Keratinocyte (primary cell): ENCODE results near the gene DELE1. TPM values are rescaled to one million over a fixed set of nuclear protein-coding genes. Genes with fewer than 3 reads are reported as not detected.

Experiments
- DNase-seq: peaks from one replicate; pipeline ENCODE4 v3.0.0-alpha.2; 2011; ENCODE audit warnings: low read depth, missing footprints, low spot score
- FAIRE-seq: peaks from 2 replicates; lab custom pipeline; 2011; peaks lifted over from hg19 to GRCh38; lab: Jason Lieb, UNC
- H2AFZ ChIP-seq: 2 replicates; pipeline ENCODE4 v1.6.0; 2012; ENCODE audit warnings: low read length, control low read depth, inconsistent platforms; ENCODE audit not compliant: control insufficient read depth
- H3K27ac ChIP-seq: 2 replicates; pipeline ENCODE4 v1.5.1; 2011; ENCODE audit warnings: low read length; ENCODE audit not compliant: control insufficient read depth, insufficient read depth
- H3K27me3 ChIP-seq: 3 replicates; pipeline ENCODE4 v1.6.0; 2011; ENCODE audit warnings: low read length; ENCODE audit not compliant: control insufficient read depth, insufficient read depth; ENCODE audit errors: extremely low read depth
- H3K36me3 ChIP-seq, 2 experiments: 2 replicates in 1 of 2; 3 replicates in 1 of 2; pipeline ENCODE4 v1.5.1; 2011; ENCODE audit warnings: low read length in 2 of 2, mild to moderate bottlenecking in 1 of 2; ENCODE audit not compliant: control insufficient read depth in 2 of 2, insufficient read depth in 2 of 2; ENCODE audit errors: extremely low read depth in 1 of 2
- H3K4me1 ChIP-seq: 3 replicates; pipeline ENCODE4 v1.5.1; 2011; ENCODE audit warnings: low read length; ENCODE audit not compliant: control insufficient read depth, insufficient read depth; ENCODE audit errors: extremely low read depth
- H3K4me2 ChIP-seq: 3 replicates; pipeline ENCODE4 v1.6.0; 2011; ENCODE audit warnings: low read depth, low read length; ENCODE audit not compliant: control insufficient read depth, insufficient read depth; ENCODE audit errors: extremely low read depth
- H3K4me3 ChIP-seq, 3 experiments: fragments of 200-600 bp in 1 of 3; sonication (generic) in 1 of 3; 2 replicates in 2 of 3; 3 replicates in 1 of 3; pipeline ENCODE4 v1.5.1; 2011 to 2016; ENCODE audit warnings: low read length in 3 of 3, mild to moderate bottlenecking in 3 of 3, control low read depth in 2 of 3, inconsistent platforms in 1 of 3, low read depth in 1 of 3, mixed read lengths in 1 of 3, mixed run types in 1 of 3, moderate library complexity in 1 of 3; ENCODE audit not compliant: control insufficient read depth in 2 of 3, insufficient read depth in 2 of 3; ENCODE audit errors: extremely low read depth in 1 of 3
- H3K79me2 ChIP-seq: 2 replicates; pipeline ENCODE4 v1.6.0; 2012; ENCODE audit warnings: low read length; ENCODE audit not compliant: control insufficient read depth, insufficient read depth
- H3K9ac ChIP-seq: 3 replicates; pipeline ENCODE4 v1.6.0; 2011; ENCODE audit warnings: low read length; ENCODE audit not compliant: control insufficient read depth, insufficient read depth; ENCODE audit errors: extremely low read depth
- H3K9me1 ChIP-seq: 3 replicates; pipeline ENCODE4 v1.6.0; 2011; ENCODE audit warnings: low read length; ENCODE audit not compliant: control insufficient read depth, insufficient read depth; ENCODE audit errors: extremely low read depth
- H3K9me3 ChIP-seq: 2 replicates; pipeline ENCODE4 v1.5.1; 2012; ENCODE audit warnings: low read depth, low read length; ENCODE audit not compliant: control insufficient read depth
- H4K20me1 ChIP-seq: 3 replicates; pipeline ENCODE4 v1.6.0; 2011; ENCODE audit warnings: low read length; ENCODE audit not compliant: control insufficient read depth, insufficient read depth; ENCODE audit errors: extremely low read depth
- EZH2 ChIP-seq: IDR thresholded peaks from one replicate; pipeline ENCODE4 v1.6.1; 2012; ENCODE audit warnings: inconsistent platforms, mild to moderate bottlenecking, low read length, moderate library complexity
- dilution Hi-C: fragments of 300-500 bp; cut with MboI; formaldehyde crosslinking; loops from one replicate; pipeline ENCODE4 v1.7.0; 2020; ENCODE audit warnings: low sequenced_read_pairs; ENCODE audit not compliant: extremely low pct_ligation_motif_present
- polyA plus RNA-seq, 5 experiments: library from polyadenylated mRNA; depleted of rRNA in 3 of 5; stranded (reverse) in 3 of 5; stranded (forward) in 1 of 5; unstranded in 1 of 5; fragments of >200 nt; gene quantifications; 1 replicate in 1 of 5; 2 replicates in 3 of 5; 3 replicates in 1 of 5; pipeline versions ENCODE4 v1.2.1 to v1.2.3, GENCODE V29; 2011 to 2012; ENCODE audit warnings: missing spikeins in 2 of 5, low read depth in 1 of 5, low replicate concordance in 1 of 5
- TF ChIP-seq, protein P1 (sequence below), 3 experiments: IDR thresholded peaks in 1 of 3; conservative IDR thresholded peaks in 1 of 3; optimal IDR thresholded peaks in 1 of 3; 2 replicates in 2 of 3; 3 replicates in 1 of 3; pipeline versions ENCODE3 to v1.5.1; 2011; ENCODE audit warnings: low read length in 3 of 3, mild to moderate bottlenecking in 3 of 3, moderate library complexity in 2 of 3, control low read depth in 1 of 3, inconsistent platforms in 1 of 3; ENCODE audit not compliant: insufficient read depth in 2 of 3; ENCODE audit errors: extremely low read depth in 1 of 3

DELE1 gene
- polyA plus RNA-seq, 1 donor (not counting 4 experiments of a cell fraction or from before 2014, with no cell fraction given), result 37.5 TPM

- Histone ChIP-seq H3K9me1 (no peaks in the 10 kb centered on the region), H2AFZ (no peak overlapping the region), H3K4me3 (no peak overlapping the region), H3K27me3 (no peaks in the 10 kb centered on the region), H3K79me2 (no peaks in the 10 kb centered on the region), H3K9ac (no peak overlapping the region), H3K9me3 (no peaks in the 10 kb centered on the region), H4K20me1 (no peaks in the 10 kb centered on the region), H3K27ac (no peak overlapping the region), H3K4me2 (no peak overlapping the region), H3K36me3 (no peaks in the 10 kb centered on the region), H3K4me1 (peaks cover 15% of the 10 kb centered on the region)
- no peak for DNase-seq
- dilution Hi-C loops, result no loop called here
- no peak for FAIRE-seq
- TF ChIP-seq EZH2, result no peak
- TF ChIP-seq, protein P1, sequence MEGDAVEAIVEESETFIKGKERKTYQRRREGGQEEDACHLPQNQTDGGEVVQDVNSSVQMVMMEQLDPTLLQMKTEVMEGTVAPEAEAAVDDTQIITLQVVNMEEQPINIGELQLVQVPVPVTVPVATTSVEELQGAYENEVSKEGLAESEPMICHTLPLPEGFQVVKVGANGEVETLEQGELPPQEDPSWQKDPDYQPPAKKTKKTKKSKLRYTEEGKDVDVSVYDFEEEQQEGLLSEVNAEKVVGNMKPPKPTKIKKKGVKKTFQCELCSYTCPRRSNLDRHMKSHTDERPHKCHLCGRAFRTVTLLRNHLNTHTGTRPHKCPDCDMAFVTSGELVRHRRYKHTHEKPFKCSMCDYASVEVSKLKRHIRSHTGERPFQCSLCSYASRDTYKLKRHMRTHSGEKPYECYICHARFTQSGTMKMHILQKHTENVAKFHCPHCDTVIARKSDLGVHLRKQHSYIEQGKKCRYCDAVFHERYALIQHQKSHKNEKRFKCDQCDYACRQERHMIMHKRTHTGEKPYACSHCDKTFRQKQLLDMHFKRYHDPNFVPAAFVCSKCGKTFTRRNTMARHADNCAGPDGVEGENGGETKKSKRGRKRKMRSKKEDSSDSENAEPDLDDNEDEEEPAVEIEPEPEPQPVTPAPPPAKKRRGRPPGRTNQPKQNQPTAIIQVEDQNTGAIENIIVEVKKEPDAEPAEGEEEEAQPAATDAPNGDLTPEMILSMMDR (optimal IDR thresholded peaks at IDR 0.05 in 1 of 3, IDR thresholded peaks at IDR 0.05 in 1 of 3, conservative IDR thresholded peaks at IDR 0.05 in 1 of 3; ENCODE audit: extremely low read depth in 1 of 3, insufficient read depth in 2 of 3, low read length in 3 of 3), result no peak
Observed at GRCh38 chr5:141947316-141947715, 23.6 kb downstream of the DELE1 start.

DNA sequence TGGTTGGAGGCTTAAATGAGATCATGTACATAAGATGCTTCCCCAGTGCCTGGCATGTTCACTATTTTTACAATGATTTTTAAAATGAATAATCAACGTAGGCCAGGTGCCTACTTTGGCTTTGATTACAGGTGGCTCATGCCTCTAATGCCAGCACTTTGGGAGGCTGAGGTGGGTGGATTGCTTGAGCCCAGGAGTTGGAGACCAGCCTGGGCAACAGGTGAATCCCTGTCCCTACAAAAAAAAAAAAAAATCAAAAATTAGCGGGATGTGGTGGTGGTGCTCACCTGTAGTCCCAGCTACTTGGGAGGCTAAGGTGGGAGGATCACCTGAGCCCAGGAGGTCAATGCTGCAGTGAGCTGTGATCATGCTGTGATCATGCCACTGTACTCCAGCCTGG is 25.1 kb downstream of the DELE1 start:
- FAIRE-seq, result no peak
- DNase-seq, result no peak
- no peaks in the 10 kb centered on the region for H4K20me1 ChIP-seq
- dilution Hi-C loops, result no loop called here
- no peaks in the 10 kb centered on the region for H3K27me3 ChIP-seq
- no peak overlapping the region for H3K9ac ChIP-seq
- no peaks in the 10 kb centered on the region for H3K9me1 ChIP-seq
- no peaks in the 10 kb centered on the region for H3K36me3 ChIP-seq
- TF ChIP-seq, protein P1 (optimal IDR thresholded peaks at IDR 0.05 in 1 of 3, IDR thresholded peaks at IDR 0.05 in 1 of 3, conservative IDR thresholded peaks at IDR 0.05 in 1 of 3; ENCODE audit: extremely low read depth in 1 of 3, insufficient read depth in 2 of 3, low read length in 3 of 3), result no peak
- no peak for TF ChIP-seq EZH2
- no peak overlapping the region for H3K27ac ChIP-seq
- no peaks in the 10 kb centered on the region for H3K79me2 ChIP-seq
- H3K9me3 ChIP-seq, result no peaks in the 10 kb centered on the region
- H3K4me1 ChIP-seq, result peaks cover 9% of the 10 kb centered on the region
- H2AFZ ChIP-seq, result no peak overlapping the region
- no peak overlapping the region for H3K4me2 ChIP-seq
- H3K4me3 ChIP-seq, result no peak overlapping the region
